Endothelial cell of umbilical vein (primary cell): Measurements from ENCODE around the gene PEX7. TPM values are rescaled to one million over a fixed set of nuclear protein-coding genes. Genes with fewer than 3 reads are reported as not detected.

ENCODE experiments used
- BruUV-seq: library from RNA; stranded (reverse); fragments of 400-500 nt; replicated peaks from 2 replicates; lab custom pipeline; 2021; lab: Mats Ljungman, UMichigan
- CTCF ChIA-PET: fragments of 300-600, 350-600 bp; sonication (Branson Sonifier 250); formaldehyde crosslinking; loops from one replicate; lab custom pipeline; 2021; ENCODE audit warnings: antibody characterized with exemption, inconsistent platforms; lab: Charles Lee
- POLR2A ChIA-PET: fragments of 300-600, 350-600 bp; sonication (Branson Sonifier 250); formaldehyde crosslinking; loops from one replicate; lab custom pipeline; 2021; ENCODE audit warnings: antibody characterized with exemption, inconsistent platforms; lab: Charles Lee
- DNase-seq: peaks from one replicate; pipeline ENCODE4 v3.0.0-alpha.2; 2011; ENCODE audit warnings: low read depth, low spot score
- FAIRE-seq: peaks from 2 replicates; lab custom pipeline; 2011; peaks lifted over from hg19 to GRCh38; lab: Jason Lieb, UNC
- H2AFZ ChIP-seq: 2 replicates; pipeline ENCODE4 v1.6.0; 2012; ENCODE audit warnings: low read depth, low read length, control low read depth, inconsistent platforms
- H3K27ac ChIP-seq: 2 replicates; pipeline ENCODE4 v1.5.1; 2011; ENCODE audit warnings: low read depth, mild to moderate bottlenecking, control low read depth, low read length, moderate library complexity; ENCODE audit not compliant: insufficient read depth
- H3K27me3 ChIP-seq, 2 experiments: 2 replicates each; pipeline versions ENCODE4 v1.6.0 to v1.6.1; 2011; ENCODE audit warnings: low read length in 2 of 2, mixed read lengths in 1 of 2; ENCODE audit not compliant: control insufficient read depth in 2 of 2, insufficient read depth in 2 of 2
- H3K36me3 ChIP-seq, 2 experiments: 2 replicates in 1 of 2; 3 replicates in 1 of 2; pipeline ENCODE4 v1.5.1; 2011; ENCODE audit warnings: low read length in 2 of 2, mild to moderate bottlenecking in 1 of 2, moderate library complexity in 1 of 2; ENCODE audit not compliant: control insufficient read depth in 2 of 2, insufficient read depth in 2 of 2; ENCODE audit errors: extremely low read depth in 1 of 2
- H3K4me1 ChIP-seq: 3 replicates; pipeline ENCODE4 v1.5.1; 2011; ENCODE audit warnings: mild to moderate bottlenecking, low read length; ENCODE audit not compliant: control insufficient read depth, insufficient read depth; ENCODE audit errors: extremely low read depth
- H3K4me2 ChIP-seq: 2 replicates; pipeline ENCODE4 v1.6.1; 2011; ENCODE audit warnings: low read length, control low read depth, mixed read lengths; ENCODE audit not compliant: insufficient read depth
- H3K4me3 ChIP-seq, 3 experiments: fragments of 200-600 bp in 1 of 3; sonication (generic), shearing (Covaris generic) in 1 of 3; replicated peaks in 1 of 3; 2 replicates each; pipeline ENCODE4 v1.5.1; 2011 to 2016; ENCODE audit warnings: control low read depth in 3 of 3, low read length in 3 of 3, mild to moderate bottlenecking in 2 of 3, inconsistent platforms in 1 of 3, low read depth in 1 of 3, moderate library complexity in 1 of 3; ENCODE audit not compliant: insufficient read depth in 1 of 3
- H3K79me2 ChIP-seq: 2 replicates; pipeline ENCODE4 v1.6.0; 2012; ENCODE audit warnings: low read length, inconsistent platforms; ENCODE audit not compliant: control insufficient read depth, insufficient read depth
- H3K9ac ChIP-seq: replicated peaks from 2 replicates; pipeline ENCODE3; 2011; ENCODE audit warnings: low read length, control low read depth; ENCODE audit not compliant: insufficient read depth; ENCODE audit errors: extremely low read depth
- H3K9me1 ChIP-seq: replicated peaks from 3 replicates; pipeline ENCODE4 v1.6.0; 2011; ENCODE audit warnings: mild to moderate bottlenecking, low read length; ENCODE audit not compliant: control insufficient read depth, insufficient read depth; ENCODE audit errors: extremely low read depth
- H3K9me3 ChIP-seq: replicated peaks from 2 replicates; pipeline ENCODE4 v1.5.1; 2012; ENCODE audit warnings: low read length, inconsistent platforms; ENCODE audit not compliant: control insufficient read depth, insufficient read depth
- H4K20me1 ChIP-seq: replicated peaks from 2 replicates; pipeline ENCODE3; 2011; ENCODE audit warnings: mild to moderate bottlenecking, low read length; ENCODE audit not compliant: control insufficient read depth, insufficient read depth; ENCODE audit errors: extremely low read depth
- EZH2 ChIP-seq: IDR thresholded peaks from 2 replicates; pipeline ENCODE4 v1.6.1; 2012; ENCODE audit warnings: borderline replicate concordance, low read depth, mild to moderate bottlenecking, moderate library complexity, low read length, inconsistent platforms; ENCODE audit not compliant: severe bottlenecking
- FOS ChIP-seq: IDR thresholded peaks from 2 replicates; pipeline ENCODE4 v1.6.1; 2011; ENCODE audit warnings: mild to moderate bottlenecking, low read length, moderate library complexity, borderline replicate concordance; ENCODE audit not compliant: insufficient read depth
- GATA2 ChIP-seq: IDR thresholded peaks from 2 replicates; pipeline ENCODE4 v1.7.0; 2011; ENCODE audit warnings: low read depth, mild to moderate bottlenecking, moderate library complexity, mixed read lengths, low read length; ENCODE audit not compliant: insufficient read length, insufficient read depth
- JUN ChIP-seq: IDR thresholded peaks from 2 replicates; pipeline ENCODE4 v1.6.1; 2011; ENCODE audit warnings: borderline replicate concordance, low read depth; ENCODE audit not compliant: insufficient read length, insufficient read depth
- MYC ChIP-seq: IDR thresholded peaks from one replicate; pipeline ENCODE4 v1.6.1; 2011; ENCODE audit warnings: mild to moderate bottlenecking, low read depth, low read length
- POLR2A ChIP-seq: IDR thresholded peaks from 2 replicates; pipeline ENCODE4 v1.6.1; 2012; ENCODE audit warnings: low read depth, mild to moderate bottlenecking, control low read depth, low read length
- POLR2AphosphoS5 ChIP-seq: IDR thresholded peaks from 2 replicates; pipeline ENCODE4 v1.6.1; 2012; ENCODE audit warnings: low read depth, mild to moderate bottlenecking, control low read depth, low read length, moderate library complexity; ENCODE audit not compliant: insufficient read depth
- dilution Hi-C: fragments of 300-500 bp; cut with MboI; formaldehyde crosslinking; loops from one replicate; pipeline ENCODE4 v1.15.0; 2019; ENCODE audit warnings: low sequenced_read_pairs; ENCODE audit not compliant: extremely low pct_ligation_motif_present
- intact Hi-C: fragments of 100-400 bp; cut with micrococcal nuclease; formaldehyde crosslinking; loops from one replicate; pipeline ENCODE4 v1.10.0; 2022
- polyA plus RNA-seq, 4 experiments: library from polyadenylated mRNA; depleted of rRNA in 3 of 4; stranded (reverse) in 3 of 4; unstranded in 1 of 4; fragments of >200 nt; gene quantifications; 2 replicates each; pipeline versions ENCODE4 v1.2.1 to v1.2.3, GENCODE V29; 2011 to 2012; ENCODE audit warnings: missing spikeins in 1 of 4
- total RNA-seq: library from RNA; stranded (reverse); gene quantifications from 2 replicates; pipeline ENCODE4 v1.2.3, GENCODE V29; 2021
- TF ChIP-seq, protein P1 (sequence below): IDR thresholded peaks from 2 replicates; pipeline ENCODE4 v1.6.1; 2011; ENCODE audit not compliant: insufficient read depth, insufficient read length
- TF ChIP-seq, protein P2 (sequence below), 2 donors: IDR thresholded peaks; 1 replicate in 1 of 2; 2 replicates in 1 of 2; pipeline ENCODE4 v1.5.1; 2011; ENCODE audit warnings: low read length in 2 of 2, mild to moderate bottlenecking in 2 of 2, moderate library complexity in 2 of 2, control low read depth in 1 of 2, inconsistent platforms in 1 of 2, low read depth in 1 of 2; ENCODE audit not compliant: insufficient read depth in 1 of 2; ENCODE audit errors: extremely low read depth in 1 of 2

The PEX7 gene
- total and polyA plus RNA-seq, 2 donors (not counting 3 experiments of a cell fraction or from before 2014, with no cell fraction given) = 3.7 to 5.7 TPM

DNA sequence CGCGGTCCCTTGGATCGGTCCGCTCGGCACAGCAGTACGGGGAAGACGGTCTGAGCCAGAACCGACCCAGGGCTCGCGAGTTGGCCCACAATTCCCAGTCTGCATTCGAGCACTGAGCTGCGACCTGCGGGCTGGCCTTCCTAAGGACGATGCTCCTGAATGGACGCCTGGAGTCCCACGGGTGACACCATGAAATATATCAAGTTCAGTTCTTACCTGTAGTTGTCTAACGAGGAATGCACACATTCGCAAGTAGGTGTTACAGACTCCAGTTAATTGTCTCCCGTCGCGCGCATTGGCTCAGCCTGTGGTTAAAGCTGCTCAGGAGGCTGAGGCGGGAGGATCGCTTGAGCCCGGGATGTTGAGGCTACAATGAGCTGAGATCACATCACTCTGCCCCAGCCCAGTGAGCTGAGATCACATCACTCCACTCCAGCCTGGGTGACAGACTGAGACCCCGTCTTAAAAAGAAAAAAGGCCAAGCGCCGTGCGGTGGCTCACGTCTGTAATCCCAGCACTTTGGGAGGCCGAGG, 802 bp downstream of the PEX7 start:
- Histone ChIP-seq H2AFZ (peak overlapping the region; percentile 99), H3K79me2 (no peaks in the 10 kb centered on the region), H3K4me1 (peaks cover 10% of the 10 kb centered on the region), H3K27ac (peak overlapping the region; percentile 52), H3K9me3 (no peaks in the 10 kb centered on the region), H4K20me1 (no peaks in the 10 kb centered on the region), H3K36me3 (no peaks in the 10 kb centered on the region), H3K9me1 (no peaks in the 10 kb centered on the region), H3K9ac (peak overlapping the region; percentile 71), H3K4me2 (peak overlapping the region; percentile 70), H3K27me3 (no peaks in the 10 kb centered on the region), H3K4me3 (peak overlapping the region; percentile 35 to 89 (median 65))
- FAIRE-seq (no peak), DNase-seq (no peak)
- BruUV-seq = no TSS peak
- POLR2A ChIA-PET = no interaction called here
- dilution Hi-C loops = no loop called here
- TF ChIP-seq, protein P1, sequence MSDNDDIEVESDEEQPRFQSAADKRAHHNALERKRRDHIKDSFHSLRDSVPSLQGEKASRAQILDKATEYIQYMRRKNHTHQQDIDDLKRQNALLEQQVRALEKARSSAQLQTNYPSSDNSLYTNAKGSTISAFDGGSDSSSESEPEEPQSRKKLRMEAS = no peak
- TF ChIP-seq EZH2 = no peak
- no peak for TF ChIP-seq MYC
- no peak for TF ChIP-seq POLR2AphosphoS5
- TF ChIP-seq JUN = no peak
- no peak for TF ChIP-seq FOS
- CTCF ChIA-PET = interaction anchor here (0.7 to 1.7 kb wide), 7 partner anchors 31 to 220 kb away, joined by 3 to 10 read pairs (median 3); partner anchors contain the start of gene MAP3K5
- intact Hi-C loops = loop anchor here (10.0 kb wide), 2 partner anchors 102 to 528 kb away; partner anchors contain the start of gene SLC35D3

DNA sequence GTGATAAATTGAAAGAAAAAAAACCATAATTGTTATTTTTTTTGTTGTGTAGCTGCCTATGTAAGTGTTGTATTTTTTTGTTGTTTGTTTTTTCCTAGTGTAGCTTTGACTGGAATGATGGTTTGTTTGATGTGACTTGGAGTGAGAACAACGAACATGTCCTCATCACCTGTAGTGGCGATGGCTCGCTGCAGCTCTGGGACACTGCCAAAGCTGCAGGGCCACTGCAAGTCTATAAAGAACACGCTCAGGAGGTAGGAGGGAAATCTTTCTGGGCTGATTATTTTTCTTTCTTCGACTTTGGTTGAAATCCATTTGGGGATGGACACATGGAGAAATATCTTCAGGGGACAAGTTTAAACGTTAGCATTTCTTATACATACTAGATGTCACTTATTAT, 3.8 kb downstream of the PEX7 start:
- no peaks in the 10 kb centered on the region for H3K79me2 ChIP-seq
- no peak overlapping the region for H3K4me3 ChIP-seq
- peaks cover 10% of the 10 kb centered on the region for H3K4me1 ChIP-seq
- H3K27me3 ChIP-seq = no peaks in the 10 kb centered on the region
- ChIA-PET POLR2A (no interaction called here), CTCF (interaction anchor here (1.2 kb wide), 1 partner anchor 20 kb away, joined by 3 read pairs; no protein-coding TSS in a partner anchor)
- intact Hi-C loops = loop anchor here (10.0 kb wide), 2 partner anchors 99 to 531 kb away; partner anchors contain the start of gene SLC35D3
- H2AFZ ChIP-seq = no peak overlapping the region
- no peak overlapping the region for H3K27ac ChIP-seq
- no peak overlapping the region for H3K4me2 ChIP-seq
- dilution Hi-C loops = no loop called here
- H3K9ac ChIP-seq = no peak overlapping the region
- no peaks in the 10 kb centered on the region for H3K36me3 ChIP-seq
- no peaks in the 10 kb centered on the region for H3K9me3 ChIP-seq
- no TSS peak for BruUV-seq
- FAIRE-seq = no peak
- no peaks in the 10 kb centered on the region for H3K9me1 ChIP-seq
- H4K20me1 ChIP-seq = no peaks in the 10 kb centered on the region
- TF ChIP-seq, protein P2, sequence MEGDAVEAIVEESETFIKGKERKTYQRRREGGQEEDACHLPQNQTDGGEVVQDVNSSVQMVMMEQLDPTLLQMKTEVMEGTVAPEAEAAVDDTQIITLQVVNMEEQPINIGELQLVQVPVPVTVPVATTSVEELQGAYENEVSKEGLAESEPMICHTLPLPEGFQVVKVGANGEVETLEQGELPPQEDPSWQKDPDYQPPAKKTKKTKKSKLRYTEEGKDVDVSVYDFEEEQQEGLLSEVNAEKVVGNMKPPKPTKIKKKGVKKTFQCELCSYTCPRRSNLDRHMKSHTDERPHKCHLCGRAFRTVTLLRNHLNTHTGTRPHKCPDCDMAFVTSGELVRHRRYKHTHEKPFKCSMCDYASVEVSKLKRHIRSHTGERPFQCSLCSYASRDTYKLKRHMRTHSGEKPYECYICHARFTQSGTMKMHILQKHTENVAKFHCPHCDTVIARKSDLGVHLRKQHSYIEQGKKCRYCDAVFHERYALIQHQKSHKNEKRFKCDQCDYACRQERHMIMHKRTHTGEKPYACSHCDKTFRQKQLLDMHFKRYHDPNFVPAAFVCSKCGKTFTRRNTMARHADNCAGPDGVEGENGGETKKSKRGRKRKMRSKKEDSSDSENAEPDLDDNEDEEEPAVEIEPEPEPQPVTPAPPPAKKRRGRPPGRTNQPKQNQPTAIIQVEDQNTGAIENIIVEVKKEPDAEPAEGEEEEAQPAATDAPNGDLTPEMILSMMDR (IDR thresholded peaks at IDR 0.05; ENCODE audit: extremely low read depth in 1 of 2, insufficient read depth in 1 of 2, low read depth in 1 of 2, low read length in 2 of 2) = no peak
- TF ChIP-seq POLR2A = no peak
- no peak for TF ChIP-seq JUN
- TF ChIP-seq MYC = no peak
- TF ChIP-seq FOS = no peak
- TF ChIP-seq POLR2AphosphoS5 = no peak
- TF ChIP-seq EZH2 = no peak
- TF ChIP-seq GATA2 = no peak
- TF ChIP-seq, protein P1 = no peak
- no peak for DNase-seq
